GM18873 (cell line): ENCODE data around the gene MUSK.
"Not testable (repeated sequence)": the region's sequence is repeated elsewhere in the genome, so short reads cannot be mapped to it uniquely, and the experiment has no call there.

Experiments
- ATAC-seq: cut with Tn5 transposase; IDR thresholded peaks from one replicate; pipeline ENCODE4 v1.9.1; 2021; ENCODE audit warnings: mild to moderate bottlenecking, moderate library complexity, moderate number of reproducible peaks; ENCODE audit not compliant: unreplicated experiment, low FRiP score

The MUSK gene

GRCh38 chr9:110807956-110808598 is 139.5 kb downstream of the MUSK start:
- peak; percentile 49 for ATAC-seq

- ATAC-seq: peak; percentile 98
Observed at GRCh38 chr9:110808599-110808980, 140.0 kb downstream of the MUSK start.

GRCh38 chr9:110809038-110809595 is 140.5 kb downstream of the MUSK start:
- ATAC-seq: peak; percentile 37

- no peak for ATAC-seq
Observed at GRCh38 chr9:110810262-110810976, 141.8 kb downstream of the MUSK start.

GRCh38 chr9:110812886-110813285 is 144.3 kb downstream of the MUSK start:
- no peak for ATAC-seq

- ATAC-seq: no peak
Observed at GRCh38 chr9:110814159-110814558, 145.6 kb downstream of the MUSK start.

GRCh38 chr9:110815361-110815760 is 146.8 kb downstream of the MUSK start:
- no peak for ATAC-seq

- ATAC-seq: no peak
Observed at GRCh38 chr9:110820381-110820780, 151.8 kb downstream of the MUSK start.

GRCh38 chr9:110821064-110821463 is 152.5 kb downstream of the MUSK start:
- peak; percentile 98 for ATAC-seq

- not testable (repeated sequence) for ATAC-seq
Observed at GRCh38 chr9:110825129-110825528, 156.5 kb downstream of the MUSK start.

GRCh38 chr9:110825950-110826349 is 157.4 kb downstream of the MUSK start:
- no peak for ATAC-seq

GRCh38 chr9:110826400-110826799 is 157.8 kb downstream of the MUSK start:
- not testable (repeated sequence) for ATAC-seq

- ATAC-seq: no peak
Observed at GRCh38 chr9:110828264-110828663, 159.7 kb downstream of the MUSK start.

- ATAC-seq: no peak
Observed at GRCh38 chr9:110830495-110830894, 161.9 kb downstream of the MUSK start.

- no peak for ATAC-seq
Observed at GRCh38 chr9:110832926-110833325, 164.3 kb downstream of the MUSK start.

- no peak for ATAC-seq
Observed at GRCh38 chr9:110835404-110835803, 166.8 kb downstream of the MUSK start.

- no peak for ATAC-seq
Observed at GRCh38 chr9:110835859-110836271, 167.3 kb downstream of the MUSK start.

GRCh38 chr9:110837401-110838005 is 168.9 kb downstream of the MUSK start:
- peak; percentile 43 for ATAC-seq

- ATAC-seq: no peak
Observed at GRCh38 chr9:110842169-110842568, 173.6 kb downstream of the MUSK start.

GRCh38 chr9:110842986-110843385 is 174.4 kb downstream of the MUSK start:
- no peak for ATAC-seq

- no peak for ATAC-seq
Observed at GRCh38 chr9:110844121-110844520, 175.5 kb downstream of the MUSK start.
